Stimulated activated CD4-positive, alpha-beta T cell treated with anti-CD3 and anti-CD28 coated beads, Interleukin-2, amount 100 ng/mL, for 4 hours (primary cell): ENCODE data around the gene INTS4.
"Not testable (repeated sequence)": the region's sequence is repeated elsewhere in the genome, so short reads cannot be mapped to it uniquely, and the experiment has no call there.

Experiments used
- DNase-seq: peaks from one replicate; pipeline ENCODE4 v3.0.0-alpha.2; 2020; ENCODE audit warnings: low read depth

The INTS4 gene

GRCh38 chr11:77943296-77943695 lies 51.2 kb downstream of the INTS4 start:
- not testable (repeated sequence) for DNase-seq

DNA sequence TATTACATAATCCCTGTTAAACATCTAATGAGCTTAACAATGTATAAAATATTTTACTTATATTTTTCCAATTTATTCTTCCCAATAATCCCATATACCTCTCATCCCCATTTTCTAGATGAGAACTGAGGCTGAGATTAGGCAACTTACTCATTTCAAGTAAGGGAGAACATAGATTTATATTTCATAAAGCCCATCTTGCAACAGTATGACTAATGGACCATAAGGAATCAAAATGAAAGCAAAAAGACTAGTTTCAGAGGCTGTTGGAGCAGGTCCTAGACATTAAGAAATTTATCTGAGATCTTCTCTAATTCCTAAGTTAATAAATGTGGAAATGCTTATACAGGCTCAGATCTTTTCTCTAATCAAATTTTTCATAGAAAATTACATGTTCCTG lies 52.0 kb downstream of the INTS4 start:
- DNase-seq: not testable (repeated sequence)

GRCh38 chr11:77933596-77933995 lies 60.9 kb downstream of the INTS4 start:
- not testable (repeated sequence) for DNase-seq

GRCh38 chr11:77930334-77931208 lies 63.9 kb downstream of the INTS4 start:
- DNase-seq: not testable (repeated sequence)

- not testable (repeated sequence) for DNase-seq
Observed at GRCh38 chr11:77917713-77918112, 76.8 kb downstream of the INTS4 start.

DNA sequence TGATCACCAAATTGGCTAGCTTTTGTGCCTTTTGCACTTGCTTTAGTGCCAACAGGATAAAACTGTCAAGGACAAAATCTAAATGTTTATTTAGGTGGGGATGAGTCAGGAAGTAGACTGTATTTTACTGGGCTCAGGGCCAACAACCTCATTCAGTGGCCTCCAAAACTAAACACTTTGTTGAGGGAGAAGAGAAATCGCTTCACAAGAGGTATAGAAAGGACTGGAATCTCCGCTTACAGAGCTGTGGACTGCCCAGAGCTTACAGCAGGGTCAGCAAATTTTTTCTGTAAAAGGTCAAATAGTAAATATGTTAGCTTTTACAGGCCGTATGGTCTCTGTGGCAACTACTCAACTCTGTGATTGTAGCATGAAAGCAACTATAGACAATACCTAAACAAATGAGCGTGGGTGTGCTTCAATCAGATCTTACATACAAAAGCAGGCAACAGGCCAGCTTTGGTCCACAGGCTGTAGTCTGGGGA lies 80.1 kb downstream of the INTS4 start:
- DNase-seq: not testable (repeated sequence)

GRCh38 chr11:77913608-77914306 lies 80.7 kb downstream of the INTS4 start:
- DNase-seq: not testable (repeated sequence)

- DNase-seq: not testable (repeated sequence)
Observed at GRCh38 chr11:77910828-77911227, 83.6 kb downstream of the INTS4 start.

DNA sequence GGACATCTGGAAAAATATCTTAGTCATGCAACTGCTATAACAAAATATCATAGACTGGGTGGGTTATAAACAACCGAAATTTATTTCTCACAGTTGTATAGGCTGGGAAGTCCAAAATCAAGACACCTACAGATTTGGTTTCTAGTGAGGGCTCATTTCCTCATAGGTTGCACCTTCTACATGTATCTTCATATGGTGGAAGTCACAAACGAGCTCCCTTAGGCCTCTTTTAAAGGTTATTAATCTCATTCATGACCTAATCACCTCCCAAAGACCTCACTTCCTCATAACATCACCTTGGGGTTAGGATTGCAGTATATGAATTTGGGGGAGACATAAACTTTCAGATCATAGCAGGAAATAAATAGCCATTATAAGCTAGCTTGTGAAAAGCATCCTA lies 85.2 kb downstream of the INTS4 start:
- no peak for DNase-seq

DNA sequence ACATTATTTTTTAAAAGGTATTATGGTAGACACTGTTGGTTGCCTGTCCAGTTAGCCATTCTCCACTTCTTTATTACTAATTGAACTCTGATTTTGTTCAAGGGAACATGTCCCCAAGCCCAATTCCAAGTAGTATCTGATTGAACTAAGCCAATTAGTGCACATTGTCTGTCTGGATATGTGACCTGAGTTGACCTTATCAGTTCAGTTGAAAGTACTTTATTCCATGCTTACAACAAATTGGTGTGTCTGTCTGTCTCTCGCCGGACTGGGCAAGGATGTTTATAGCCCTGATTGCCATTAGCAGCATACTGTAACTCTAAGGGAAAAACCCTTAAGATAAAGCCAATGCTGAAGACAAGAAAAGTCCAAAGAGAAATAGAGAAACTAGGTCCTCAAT lies 85.6 kb downstream of the INTS4 start:
- no peak for DNase-seq

DNA sequence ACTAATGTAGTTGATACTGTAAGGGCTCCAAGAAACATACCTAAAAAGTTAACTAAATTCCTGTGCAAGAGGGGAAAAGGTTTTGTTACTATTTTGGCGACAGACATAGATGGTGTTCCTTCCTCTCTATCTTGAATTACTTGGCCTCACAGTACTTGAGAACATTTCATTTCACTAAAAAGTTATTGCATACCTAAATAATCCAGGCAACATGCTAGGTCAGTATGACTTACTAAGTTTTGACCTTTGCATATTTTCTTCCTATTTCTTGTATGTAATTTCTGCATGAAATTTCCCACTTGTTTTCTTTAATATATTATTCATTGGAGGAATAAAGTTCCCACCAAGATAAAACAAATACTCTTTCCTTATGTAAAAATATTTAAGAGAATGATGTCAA lies 99.5 kb downstream of the INTS4 start:
- not testable (repeated sequence) for DNase-seq

DNA sequence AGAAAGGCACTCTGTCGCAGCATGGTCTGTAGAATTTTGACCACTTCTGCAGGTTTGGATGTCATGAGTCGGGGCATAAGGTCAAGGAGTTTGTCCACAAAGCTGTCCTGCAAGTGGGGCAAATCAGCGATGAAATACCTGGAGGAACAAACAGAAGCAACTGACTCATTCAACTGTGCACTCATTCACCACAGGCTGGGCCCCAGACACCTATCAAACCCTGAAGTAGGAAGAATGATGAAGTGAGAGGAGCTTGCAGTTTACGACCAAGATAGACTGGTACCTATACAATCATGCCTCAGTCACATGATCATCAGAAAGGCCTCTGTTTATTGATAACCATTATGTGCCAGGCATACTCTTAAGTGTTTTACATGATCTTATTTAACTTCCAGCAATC lies 102.8 kb downstream of the INTS4 start:
- DNase-seq: not testable (repeated sequence)

- DNase-seq: not testable (repeated sequence)
Observed at GRCh38 chr11:77891256-77891655, 103.2 kb downstream of the INTS4 start.

- not testable (repeated sequence) for DNase-seq
Observed at GRCh38 chr11:77890619-77891056, 103.8 kb downstream of the INTS4 start.

- not testable (repeated sequence) for DNase-seq
Observed at GRCh38 chr11:77890100-77890614, 104.3 kb downstream of the INTS4 start.

DNA sequence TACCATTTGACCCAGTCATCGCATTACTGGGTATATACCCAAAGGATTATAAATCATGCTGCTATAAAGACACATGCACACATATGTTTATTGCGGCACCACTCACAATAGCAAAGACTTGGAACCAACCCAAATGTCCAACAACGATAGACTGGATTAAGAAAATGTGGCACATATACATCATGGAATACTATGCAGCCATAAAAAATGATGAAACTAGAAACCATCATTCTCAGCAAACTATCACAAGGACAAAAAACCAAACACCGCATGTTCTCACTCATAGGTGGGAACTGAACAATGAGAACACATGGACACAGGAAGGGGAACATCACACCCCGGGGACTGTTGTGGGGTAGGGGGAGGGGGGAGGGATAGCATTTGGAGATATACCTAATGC lies 105.4 kb downstream of the INTS4 start:
- DNase-seq: not testable (repeated sequence)

- no peak for DNase-seq
Observed at GRCh38 chr11:77886401-77886800, 108.1 kb downstream of the INTS4 start.

- no peak for DNase-seq
Observed at GRCh38 chr11:77884829-77885190, 109.7 kb downstream of the INTS4 start.

DNA sequence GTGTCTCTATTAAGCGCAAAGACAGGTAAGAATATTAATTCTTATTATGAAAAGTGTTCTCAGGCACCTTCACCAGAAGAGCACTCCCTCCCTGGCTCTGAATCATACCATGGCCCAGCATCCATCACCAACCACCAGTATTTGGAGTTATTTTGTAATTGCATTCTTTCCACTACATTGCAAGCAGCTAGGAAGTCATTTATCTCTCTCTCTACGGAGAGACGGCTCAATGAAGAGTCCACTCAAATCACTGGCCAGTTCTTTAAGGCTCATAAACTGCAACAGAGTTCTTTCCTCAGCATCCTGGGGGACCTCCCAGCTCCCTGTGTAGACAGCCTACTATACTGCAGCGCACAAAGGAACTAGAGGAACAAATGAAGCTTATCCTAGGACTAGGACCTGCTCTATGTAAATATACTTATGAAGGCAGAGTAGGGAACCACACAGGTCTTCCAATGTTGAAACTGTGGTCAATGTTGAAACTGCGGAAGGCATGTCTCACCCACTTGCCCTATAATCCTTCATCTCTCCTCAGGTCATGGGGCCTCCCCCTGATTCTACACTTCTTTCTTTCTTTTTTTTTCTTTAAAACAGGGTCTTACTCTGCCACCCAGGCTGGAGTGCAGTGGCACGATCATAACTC lies 110.2 kb downstream of the INTS4 start:
- DNase-seq: no peak

GRCh38 chr11:77883775-77884174 lies 110.7 kb downstream of the INTS4 start:
- no peak for DNase-seq

- DNase-seq: no peak
Observed at GRCh38 chr11:77882396-77882795, 112.1 kb downstream of the INTS4 start.

DNA sequence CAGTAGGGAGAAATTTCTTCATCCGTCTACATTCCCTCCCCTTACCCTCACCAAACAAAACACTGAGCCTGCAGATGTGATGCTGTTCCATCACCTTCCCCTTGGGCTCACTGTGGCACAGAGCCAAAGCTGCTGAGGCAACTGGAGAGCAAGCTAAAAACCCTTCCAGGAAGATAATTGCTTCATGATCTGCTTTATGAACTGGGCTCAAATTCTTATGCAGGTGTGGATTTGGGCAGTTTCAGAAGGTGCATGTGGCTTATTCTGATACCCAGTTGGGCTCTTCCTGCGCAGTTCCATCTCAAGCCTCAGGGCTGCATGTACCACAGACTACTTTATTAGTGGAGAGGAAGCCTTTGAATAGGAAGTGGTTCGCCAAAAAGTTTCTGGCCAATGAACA lies 115.2 kb downstream of the INTS4 start:
- DNase-seq: no peak
